DND-41 (cell line): ENCODE data around the gene NUPR2.

Experiments used
- CTCF ChIP-seq: IDR thresholded peaks from 2 replicates; pipeline ENCODE4 v1.5.1; 2012; ENCODE audit warnings: borderline replicate concordance, low read length, moderate library complexity, mild to moderate bottlenecking; ENCODE audit not compliant: poor library complexity, severe bottlenecking; ENCODE audit errors: extremely low read depth
- EZH2 ChIP-seq: IDR thresholded peaks from 3 replicates; pipeline ENCODE4 v1.6.1; 2012; ENCODE audit warnings: borderline replicate concordance, low read depth, mild to moderate bottlenecking, moderate library complexity, low read length, inconsistent platforms; ENCODE audit not compliant: severe bottlenecking

- TF ChIP-seq CTCF (no peak), EZH2 (no peak)
Observed at GRCh38 chr7:56125831-56126230, 9.6 kb upstream of the NUPR2 start.
